ENCODE results near the gene STK17A.
"Not testable (repeated sequence)": the region's sequence is repeated elsewhere in the genome, so short reads cannot be mapped to it uniquely, and the experiment has no call there.

The STK17A gene

GRCh38 chr7:43600056-43600455 is 17.1 kb downstream of the STK17A start:
- no peak for DNase-seq

- no peak for DNase-seq
Observed at GRCh38 chr7:43602256-43602655, 19.3 kb downstream of the STK17A start.

- DNase-seq: no peak
Observed at GRCh38 chr7:43604251-43604650, 21.3 kb downstream of the STK17A start.

GRCh38 chr7:43609097-43609496 is 26.2 kb downstream of the STK17A start:
- no peak for DNase-seq

- DNase-seq: no peak
Observed at GRCh38 chr7:43612128-43612527, 29.2 kb downstream of the STK17A start.

- DNase-seq: no peak
Observed at GRCh38 chr7:43612599-43613589, 30.0 kb downstream of the STK17A start.

- no peak for DNase-seq
Observed at GRCh38 chr7:43615558-43616145, 32.7 kb downstream of the STK17A start.

- no peak for DNase-seq
Observed at GRCh38 chr7:43616977-43617376, 34.1 kb downstream of the STK17A start.

GRCh38 chr7:43618073-43618472 is 35.2 kb downstream of the STK17A start:
- no peak for DNase-seq

- DNase-seq: no peak
Observed at GRCh38 chr7:43619213-43620012, 36.5 kb downstream of the STK17A start.

GRCh38 chr7:43621729-43622448 is 39.0 kb downstream of the STK17A start:
- DNase-seq: no peak

GRCh38 chr7:43624156-43624555 is 41.2 kb downstream of the STK17A start:
- no peak for DNase-seq

- no peak for DNase-seq
Observed at GRCh38 chr7:43625453-43625852, 42.5 kb downstream of the STK17A start.

GRCh38 chr7:43625980-43626379 is 43.1 kb downstream of the STK17A start:
- no peak for DNase-seq

- DNase-seq: no peak
Observed at GRCh38 chr7:43626695-43627094, 43.8 kb downstream of the STK17A start.

- DNase-seq: not testable (repeated sequence)
Observed at GRCh38 chr7:43627798-43628197, 44.9 kb downstream of the STK17A start.

GRCh38 chr7:43628431-43628830 is 45.5 kb downstream of the STK17A start:
- DNase-seq: no peak

- DNase-seq: no peak
Observed at GRCh38 chr7:43629857-43630256, 46.9 kb downstream of the STK17A start.

- DNase-seq: no peak
Observed at GRCh38 chr7:43630482-43630881, 47.6 kb downstream of the STK17A start.

GRCh38 chr7:43631559-43631958 is 48.7 kb downstream of the STK17A start:
- no peak for DNase-seq

- no peak for DNase-seq
Observed at GRCh38 chr7:43632746-43633145, 49.8 kb downstream of the STK17A start.

- DNase-seq: no peak
Observed at GRCh38 chr7:43634384-43634783, 51.5 kb downstream of the STK17A start.

All from suppressor macrophage (primary cell).